Measurements from ENCODE around the gene STAB2. TPM values are rescaled to one million over a fixed set of nuclear protein-coding genes. Genes with fewer than 3 reads are reported as not detected.

Gene STAB2
- total RNA-seq, 1 donor from 2014 or later: not detected

DNA sequence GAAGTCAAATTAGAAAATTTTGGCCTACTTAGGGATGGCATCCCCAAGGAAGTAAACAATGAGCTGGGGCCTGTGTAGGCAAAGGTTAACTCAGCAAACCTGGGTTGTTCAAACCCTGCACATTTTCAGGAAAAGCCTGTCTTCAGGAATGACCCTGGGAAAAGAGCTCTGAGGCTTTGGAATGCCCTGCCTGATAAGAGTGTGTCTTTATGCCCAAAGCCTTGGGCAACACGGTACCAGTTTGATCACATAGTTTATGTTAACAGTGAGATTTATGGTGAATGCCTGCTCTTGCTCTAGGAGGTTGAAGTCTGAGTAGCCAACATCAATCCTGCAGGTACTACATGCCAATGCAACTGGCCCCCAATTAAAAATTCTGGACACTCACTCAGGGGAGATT, 28.2 kb upstream of the STAB2 start:
- Histone ChIP-seq H3K4me3 (no peak overlapping the region), H3K27ac (no peak overlapping the region), H3K4me1 (no peaks in the 10 kb centered on the region), H3K36me3 (no peaks in the 10 kb centered on the region), H3K27me3 (no peaks in the 10 kb centered on the region), H3K9me3 (no peaks in the 10 kb centered on the region)
- intact Hi-C loops (cut with DNase I): no loop called here
- no peak for DNase-seq (ENCODE audit: low spot score in 2 of 2)
- TF ChIP-seq, protein P1, sequence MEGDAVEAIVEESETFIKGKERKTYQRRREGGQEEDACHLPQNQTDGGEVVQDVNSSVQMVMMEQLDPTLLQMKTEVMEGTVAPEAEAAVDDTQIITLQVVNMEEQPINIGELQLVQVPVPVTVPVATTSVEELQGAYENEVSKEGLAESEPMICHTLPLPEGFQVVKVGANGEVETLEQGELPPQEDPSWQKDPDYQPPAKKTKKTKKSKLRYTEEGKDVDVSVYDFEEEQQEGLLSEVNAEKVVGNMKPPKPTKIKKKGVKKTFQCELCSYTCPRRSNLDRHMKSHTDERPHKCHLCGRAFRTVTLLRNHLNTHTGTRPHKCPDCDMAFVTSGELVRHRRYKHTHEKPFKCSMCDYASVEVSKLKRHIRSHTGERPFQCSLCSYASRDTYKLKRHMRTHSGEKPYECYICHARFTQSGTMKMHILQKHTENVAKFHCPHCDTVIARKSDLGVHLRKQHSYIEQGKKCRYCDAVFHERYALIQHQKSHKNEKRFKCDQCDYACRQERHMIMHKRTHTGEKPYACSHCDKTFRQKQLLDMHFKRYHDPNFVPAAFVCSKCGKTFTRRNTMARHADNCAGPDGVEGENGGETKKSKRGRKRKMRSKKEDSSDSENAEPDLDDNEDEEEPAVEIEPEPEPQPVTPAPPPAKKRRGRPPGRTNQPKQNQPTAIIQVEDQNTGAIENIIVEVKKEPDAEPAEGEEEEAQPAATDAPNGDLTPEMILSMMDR (IDR thresholded peaks at IDR 0.05): no peak

DNA sequence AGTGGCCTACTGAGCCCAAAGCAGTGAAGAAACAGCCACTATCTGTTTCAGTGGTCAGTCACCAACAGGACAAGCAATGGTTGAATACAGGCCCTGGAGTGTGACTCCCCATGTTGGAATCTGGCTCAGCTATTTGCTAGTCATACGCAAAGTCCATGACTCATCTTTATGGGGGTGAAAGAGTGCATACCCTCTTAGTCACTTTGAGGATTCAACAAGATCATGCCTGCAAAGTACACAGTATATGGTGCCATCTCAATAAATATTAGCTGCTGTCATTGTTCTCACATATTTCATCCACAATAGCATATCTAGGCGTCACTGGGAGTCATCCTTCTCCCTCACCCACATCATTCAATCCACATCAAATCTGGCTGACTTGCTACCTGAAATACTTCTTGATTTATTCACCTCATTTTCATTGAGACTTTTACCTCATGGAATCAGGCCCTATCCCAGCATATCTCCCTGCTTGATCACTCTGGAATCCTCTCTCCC, 26.4 kb upstream of the STAB2 start:
- Histone ChIP-seq H3K36me3 (no peaks in the 10 kb centered on the region), H3K4me3 (no peak overlapping the region), H3K27me3 (no peaks in the 10 kb centered on the region), H3K27ac (no peak overlapping the region), H3K9me3 (peaks cover 0 to 9% of the 10 kb centered on the region in 2 donors), H3K4me1 (no peaks in the 10 kb centered on the region)
- DNase-seq (ENCODE audit: low spot score in 2 of 2): no peak
- TF ChIP-seq, protein P1 (IDR thresholded peaks at IDR 0.05): no peak
- intact Hi-C loops (cut with DNase I): no loop called here

DNA sequence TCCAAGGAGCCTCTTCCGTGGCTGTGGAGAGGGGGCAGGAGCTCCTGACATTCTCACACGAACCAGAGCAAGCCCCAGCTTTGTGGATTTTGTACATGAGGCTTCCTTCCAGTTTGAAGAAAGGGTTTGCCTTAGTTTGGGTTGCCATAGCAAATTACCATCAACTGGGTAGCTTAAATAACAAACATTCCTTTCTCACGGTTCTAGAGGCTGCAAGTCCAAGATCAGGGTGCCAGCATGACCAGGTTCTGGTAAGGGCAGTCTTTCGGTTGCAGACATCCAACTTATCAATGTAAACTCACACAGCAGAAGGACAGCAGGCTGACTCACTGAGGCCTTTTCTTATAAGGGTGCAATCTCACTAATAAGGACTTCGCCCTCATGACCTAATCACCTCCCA, 25.9 kb upstream of the STAB2 start:
- TF ChIP-seq, protein P1 (IDR thresholded peaks at IDR 0.05): no peak
- no peak overlapping the region for H3K27ac ChIP-seq
- peaks cover 0 to 15% of the 10 kb centered on the region in 2 donors for H3K9me3 ChIP-seq
- H3K36me3 ChIP-seq: no peaks in the 10 kb centered on the region
- DNase-seq (ENCODE audit: low spot score in 2 of 2): no peak
- no peaks in the 10 kb centered on the region for H3K27me3 ChIP-seq
- intact Hi-C loops (cut with DNase I): no loop called here
- no peaks in the 10 kb centered on the region for H3K4me1 ChIP-seq
- no peak overlapping the region for H3K4me3 ChIP-seq

DNA sequence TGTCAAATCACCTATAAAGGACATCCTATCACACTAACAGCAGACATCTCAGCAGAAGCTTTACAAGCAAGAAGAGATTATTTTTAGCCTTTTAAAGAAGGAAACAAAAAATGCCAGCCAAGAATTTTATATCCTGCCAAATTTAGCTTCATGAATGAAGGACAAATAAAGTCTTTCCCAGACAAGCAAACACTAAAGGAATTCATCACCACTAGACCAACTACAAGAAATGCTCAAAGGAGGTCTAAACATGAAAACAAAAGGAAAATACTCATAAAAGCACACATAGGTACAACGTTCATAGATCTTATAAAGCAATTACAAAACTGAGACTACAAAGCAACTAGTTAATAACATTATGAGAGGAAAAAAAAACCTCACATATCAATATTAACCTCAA, 20.7 kb upstream of the STAB2 start:
- H3K27ac ChIP-seq: no peak overlapping the region
- no peak overlapping the region for H3K4me3 ChIP-seq
- no peaks in the 10 kb centered on the region for H3K4me1 ChIP-seq
- H3K36me3 ChIP-seq: no peaks in the 10 kb centered on the region
- intact Hi-C loops (cut with DNase I): no loop called here
- TF ChIP-seq, protein P1 (IDR thresholded peaks at IDR 0.05): no peak
- DNase-seq (ENCODE audit: low spot score in 2 of 2): no peak
- peaks cover 0 to 31% of the 10 kb centered on the region in 2 donors for H3K9me3 ChIP-seq
- H3K27me3 ChIP-seq: no peaks in the 10 kb centered on the region

DNA sequence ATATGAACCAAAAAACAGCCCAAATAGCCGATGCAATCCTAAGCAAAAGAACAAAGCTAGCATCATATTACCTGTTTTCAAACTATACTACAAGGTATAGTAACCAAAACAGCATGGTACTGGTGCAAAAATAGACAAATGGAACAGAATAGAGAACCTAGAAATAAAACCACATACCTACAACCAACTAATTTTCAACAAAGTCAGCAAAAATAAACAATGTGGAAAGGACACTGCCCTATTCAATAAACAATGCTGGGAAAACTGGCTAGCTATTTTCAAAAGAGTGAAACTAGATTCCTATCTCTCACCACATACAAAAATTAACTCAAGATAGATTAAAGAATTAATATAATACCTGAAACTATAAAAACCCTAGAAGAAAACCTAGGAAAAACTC, 17.8 kb upstream of the STAB2 start:
- H3K36me3 ChIP-seq: no peaks in the 10 kb centered on the region
- no peak overlapping the region for H3K27ac ChIP-seq
- H3K27me3 ChIP-seq: no peaks in the 10 kb centered on the region
- TF ChIP-seq, protein P1 (IDR thresholded peaks at IDR 0.05): no peak
- peaks cover 0 to 31% of the 10 kb centered on the region in 2 donors for H3K9me3 ChIP-seq
- H3K4me1 ChIP-seq: no peaks in the 10 kb centered on the region
- DNase-seq (ENCODE audit: low spot score in 2 of 2): no peak
- H3K4me3 ChIP-seq: no peak overlapping the region
- intact Hi-C loops (cut with DNase I): no loop called here

DNA sequence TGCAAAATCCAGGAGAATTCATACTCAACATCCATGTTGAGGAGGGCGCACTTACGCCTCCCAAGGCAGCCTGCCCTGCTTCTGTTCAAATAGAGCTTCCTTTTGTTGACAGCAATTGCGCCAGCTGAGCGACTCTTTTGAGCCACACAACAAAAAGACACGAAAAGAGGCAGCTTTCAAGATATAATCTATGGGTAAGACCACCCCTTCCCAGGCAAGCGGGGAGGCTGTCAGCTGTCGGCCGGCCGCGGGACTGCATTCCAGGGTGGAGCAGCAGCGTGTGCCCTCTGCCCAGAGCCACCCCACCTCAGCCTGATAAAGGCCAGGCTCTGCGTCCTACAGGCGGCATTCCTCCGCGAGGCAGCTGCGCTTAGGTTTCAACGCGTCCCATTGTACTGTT, 15.8 kb upstream of the STAB2 start:
- no peak overlapping the region for H3K4me3 ChIP-seq
- TF ChIP-seq, protein P1 (IDR thresholded peaks at IDR 0.05): no peak
- no peaks in the 10 kb centered on the region for H3K27me3 ChIP-seq
- no peaks in the 10 kb centered on the region for H3K36me3 ChIP-seq
- intact Hi-C loops (cut with DNase I): no loop called here
- no peak overlapping the region for H3K27ac ChIP-seq
- H3K4me1 ChIP-seq: no peaks in the 10 kb centered on the region
- no peak for DNase-seq (ENCODE audit: low spot score in 2 of 2)
- peaks cover 0 to 16% of the 10 kb centered on the region in 2 donors for H3K9me3 ChIP-seq
